Thymus (tissue), 11 donors: Measurements from ENCODE around the gene MAGI1. TPM values are rescaled to one million over a fixed set of nuclear protein-coding genes. Genes with fewer than 3 reads are reported as not detected.

Experiments used
- DNase-seq, 9 donors: peaks; one replicate each; pipeline ENCODE4 v3.0.0-alpha.2; 2013; ENCODE audit warnings: low spot score in 9 of 9, low read depth in 6 of 9, missing footprints in 1 of 9
- H3K27ac ChIP-seq, 2 donors: one replicate each; pipeline ENCODE4 v1.5.1; 2013; ENCODE audit warnings: control low read depth in 1 of 2, low read depth in 1 of 2, low read length in 1 of 2, mild to moderate bottlenecking in 1 of 2, moderate library complexity in 1 of 2
- H3K27me3 ChIP-seq, 2 donors: one replicate each; pipeline ENCODE4 v1.5.1; 2013; ENCODE audit warnings: low read length in 1 of 2; ENCODE audit not compliant: control insufficient read depth in 2 of 2, insufficient read depth in 1 of 2
- H3K36me3 ChIP-seq, 2 donors: one replicate each; pipeline ENCODE4 v1.5.1; 2013; ENCODE audit warnings: low read length in 1 of 2, mild to moderate bottlenecking in 1 of 2, moderate library complexity in 1 of 2; ENCODE audit not compliant: control insufficient read depth in 2 of 2, insufficient read depth in 2 of 2
- H3K4me1 ChIP-seq, 2 donors: one replicate each; pipeline ENCODE4 v1.5.1; 2013; ENCODE audit warnings: low read length in 2 of 2; ENCODE audit not compliant: control insufficient read depth in 2 of 2, insufficient read depth in 2 of 2
- H3K4me3 ChIP-seq, 2 donors: one replicate each; pipeline ENCODE4 v1.5.1; 2013; ENCODE audit warnings: low read length in 2 of 2, control low read depth in 1 of 2, mild to moderate bottlenecking in 1 of 2
- H3K9me3 ChIP-seq, 2 donors: one replicate each; pipeline ENCODE4 v1.5.1; 2013; ENCODE audit warnings: low read length in 1 of 2, mild to moderate bottlenecking in 1 of 2; ENCODE audit not compliant: control insufficient read depth in 2 of 2, insufficient read depth in 1 of 2
- WGBS: extraction: QIAGEN DNeasy Blood & Tissue Kit; methylation state at CpG from one replicate; pipeline ENCODE4 v1.1.7; 2013; 5-methylcytosine and 5-hydroxymethylcytosine counted together
- polyA plus RNA-seq: library from polyadenylated mRNA; stranded (reverse); fragments of 200-250 nt; gene quantifications from one replicate; pipeline ENCODE4 v1.2.3, GENCODE V29; 2013
- total RNA-seq: library from RNA; stranded (reverse); fragments of 120-200 nt; gene quantifications from one replicate; pipeline ENCODE4 v1.2.4, GENCODE V29; 2013
- donor health status: healthy.

MAGI1 gene
- total and polyA plus RNA-seq, 2 donors, result 5.1 to 6.1 TPM

- no peaks in the 10 kb centered on the region for H3K9me3 ChIP-seq
- H3K4me3 ChIP-seq, result no peak overlapping the region
- H3K4me1 ChIP-seq, result no peaks in the 10 kb centered on the region
- no peaks in the 10 kb centered on the region for H3K27me3 ChIP-seq
- DNase-seq, result no peak
- no peak overlapping the region for H3K27ac ChIP-seq
- no peaks in the 10 kb centered on the region for H3K36me3 ChIP-seq
- 95% methylated on average over 4 of the region's 4 CpGs for WGBS
Measured at GRCh38 chr3:65328148-65328547, 710.6 kb downstream of the MAGI1 start.

- Histone ChIP-seq H3K4me3 (no peak overlapping the region), H3K9me3 (no peaks in the 10 kb centered on the region), H3K27me3 (no peaks in the 10 kb centered on the region), H3K36me3 (no peaks in the 10 kb centered on the region), H3K4me1 (no peaks in the 10 kb centered on the region), H3K27ac (no peak overlapping the region)
- 93% methylated on average over 3 of the region's 3 CpGs for WGBS
- no peak for DNase-seq
Measured at GRCh38 chr3:65326574-65326973, 712.1 kb downstream of the MAGI1 start.

- no peaks in the 10 kb centered on the region for H3K27me3 ChIP-seq
Measured at GRCh38 chr3:65322910-65323309, 715.8 kb downstream of the MAGI1 start.

GRCh38 chr3:65318231-65318630 is 720.5 kb downstream of the MAGI1 start:
- no peaks in the 10 kb centered on the region for H3K4me1 ChIP-seq
- H3K36me3 ChIP-seq, result no peaks in the 10 kb centered on the region
- 97% methylated on average over 1 of the region's 1 CpG for WGBS
- H3K4me3 ChIP-seq, result no peak overlapping the region
- no peaks in the 10 kb centered on the region for H3K27me3 ChIP-seq
- H3K9me3 ChIP-seq, result no peaks in the 10 kb centered on the region
- DNase-seq, result no peak
- no peak overlapping the region for H3K27ac ChIP-seq

More at GRCh38 chr3:65322910-65323309, 715.8 kb downstream of the MAGI1 start:
- no peak overlapping the region for H3K4me3 ChIP-seq
- H3K36me3 ChIP-seq, result no peaks in the 10 kb centered on the region
- no peak for DNase-seq
- no peaks in the 10 kb centered on the region for H3K9me3 ChIP-seq
- H3K4me1 ChIP-seq, result no peaks in the 10 kb centered on the region
- 84% methylated on average over 7 of the region's 7 CpGs for WGBS
- H3K27ac ChIP-seq, result no peak overlapping the region

DNA sequence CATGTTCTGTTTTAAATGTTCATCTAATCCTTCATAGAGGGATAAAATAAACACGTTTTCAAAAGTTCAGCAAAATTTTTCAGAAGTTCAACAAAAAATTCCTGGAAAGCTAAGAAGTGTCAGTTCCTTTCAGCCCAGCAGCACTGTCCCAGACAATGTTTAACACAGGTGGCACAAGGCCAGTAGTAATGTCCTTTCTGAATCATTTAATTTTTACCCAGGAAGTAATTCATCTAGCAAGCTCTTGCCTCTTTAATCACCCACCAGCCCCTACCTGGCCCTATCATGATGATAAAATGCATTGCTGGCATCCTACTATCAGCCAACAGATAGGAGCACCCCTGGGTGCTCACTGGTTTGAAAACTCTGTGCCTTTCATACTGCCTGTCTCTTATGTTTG is 723.8 kb downstream of the MAGI1 start:
- H3K9me3 ChIP-seq, result no peaks in the 10 kb centered on the region
- DNase-seq, result no peak
- no peaks in the 10 kb centered on the region for H3K27me3 ChIP-seq
- H3K4me1 ChIP-seq, result no peaks in the 10 kb centered on the region
- 85% methylated on average over 1 of the region's 1 CpG for WGBS
- H3K27ac ChIP-seq, result no peak overlapping the region
- H3K36me3 ChIP-seq, result no peaks in the 10 kb centered on the region
- no peak overlapping the region for H3K4me3 ChIP-seq

DNA sequence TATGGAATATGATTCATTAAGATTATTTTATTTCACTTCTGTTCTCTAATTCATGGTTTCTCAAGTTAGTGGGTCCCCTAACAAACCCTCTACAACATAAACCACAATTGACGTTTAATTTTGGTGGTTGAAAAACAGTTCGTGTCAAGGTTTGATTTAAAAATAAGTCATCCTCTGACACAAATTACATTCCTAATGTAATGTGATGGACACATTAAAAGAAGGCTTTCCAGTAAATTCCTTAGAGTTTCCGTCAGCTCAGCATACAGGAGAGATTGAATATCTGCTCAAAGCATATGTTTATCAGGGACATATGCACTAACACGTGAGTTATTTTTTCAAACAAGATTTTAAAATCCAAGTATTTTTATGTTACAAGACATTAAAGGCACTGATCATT is 724.4 kb downstream of the MAGI1 start:
- Histone ChIP-seq H3K9me3 (no peaks in the 10 kb centered on the region), H3K27me3 (no peaks in the 10 kb centered on the region), H3K4me1 (no peaks in the 10 kb centered on the region), H3K36me3 (no peaks in the 10 kb centered on the region), H3K27ac (no peak overlapping the region), H3K4me3 (no peak overlapping the region)
- no peak for DNase-seq
- 88% methylated on average over 4 of the region's 4 CpGs for WGBS

DNA sequence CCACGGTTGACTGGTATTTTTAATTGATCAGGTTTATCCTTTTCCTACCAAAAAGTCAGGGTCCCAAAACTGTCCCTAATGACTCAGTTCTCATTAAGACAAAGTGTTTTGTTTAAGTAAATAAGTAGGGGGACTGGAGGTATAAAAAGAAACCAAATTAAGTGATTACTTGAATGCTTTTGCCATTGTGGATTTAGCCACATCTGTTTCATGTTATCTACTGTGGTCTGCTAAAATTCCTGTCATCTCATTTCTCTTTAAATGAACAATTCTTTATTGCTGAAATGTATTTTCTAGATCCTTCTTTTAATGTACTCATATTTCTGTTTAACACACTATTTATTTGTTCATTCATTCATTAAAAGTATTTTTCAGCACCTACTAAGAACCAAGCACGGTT is 725.1 kb downstream of the MAGI1 start:
- Histone ChIP-seq H3K4me3 (no peak overlapping the region), H3K27ac (no peak overlapping the region), H3K9me3 (no peaks in the 10 kb centered on the region), H3K27me3 (no peaks in the 10 kb centered on the region), H3K4me1 (no peaks in the 10 kb centered on the region), H3K36me3 (no peaks in the 10 kb centered on the region)
- WGBS, result 80% methylated on average over 2 of the region's 2 CpGs
- no peak for DNase-seq

GRCh38 chr3:65305836-65306235 is 732.9 kb downstream of the MAGI1 start:
- no peak overlapping the region for H3K4me3 ChIP-seq
- DNase-seq, result no peak
- H3K36me3 ChIP-seq, result no peaks in the 10 kb centered on the region
- 90% methylated on average over 4 of the region's 4 CpGs for WGBS
- H3K9me3 ChIP-seq, result no peaks in the 10 kb centered on the region
- no peak overlapping the region for H3K27ac ChIP-seq
- H3K27me3 ChIP-seq, result no peaks in the 10 kb centered on the region
- H3K4me1 ChIP-seq, result no peaks in the 10 kb centered on the region
